Hypothalamus (tissue), 51 donors: Measurements from ENCODE around the gene USP49.
"Not testable (repeated sequence)": the region's sequence is repeated elsewhere in the genome, so short reads cannot be mapped to it uniquely, and the experiment has no call there.

Experiments
- DNase-seq, 51 donors: peaks; one replicate each; lab custom pipeline; 2025; lab: John Stamatoyannopoulos, UW

The USP49 gene

DNA sequence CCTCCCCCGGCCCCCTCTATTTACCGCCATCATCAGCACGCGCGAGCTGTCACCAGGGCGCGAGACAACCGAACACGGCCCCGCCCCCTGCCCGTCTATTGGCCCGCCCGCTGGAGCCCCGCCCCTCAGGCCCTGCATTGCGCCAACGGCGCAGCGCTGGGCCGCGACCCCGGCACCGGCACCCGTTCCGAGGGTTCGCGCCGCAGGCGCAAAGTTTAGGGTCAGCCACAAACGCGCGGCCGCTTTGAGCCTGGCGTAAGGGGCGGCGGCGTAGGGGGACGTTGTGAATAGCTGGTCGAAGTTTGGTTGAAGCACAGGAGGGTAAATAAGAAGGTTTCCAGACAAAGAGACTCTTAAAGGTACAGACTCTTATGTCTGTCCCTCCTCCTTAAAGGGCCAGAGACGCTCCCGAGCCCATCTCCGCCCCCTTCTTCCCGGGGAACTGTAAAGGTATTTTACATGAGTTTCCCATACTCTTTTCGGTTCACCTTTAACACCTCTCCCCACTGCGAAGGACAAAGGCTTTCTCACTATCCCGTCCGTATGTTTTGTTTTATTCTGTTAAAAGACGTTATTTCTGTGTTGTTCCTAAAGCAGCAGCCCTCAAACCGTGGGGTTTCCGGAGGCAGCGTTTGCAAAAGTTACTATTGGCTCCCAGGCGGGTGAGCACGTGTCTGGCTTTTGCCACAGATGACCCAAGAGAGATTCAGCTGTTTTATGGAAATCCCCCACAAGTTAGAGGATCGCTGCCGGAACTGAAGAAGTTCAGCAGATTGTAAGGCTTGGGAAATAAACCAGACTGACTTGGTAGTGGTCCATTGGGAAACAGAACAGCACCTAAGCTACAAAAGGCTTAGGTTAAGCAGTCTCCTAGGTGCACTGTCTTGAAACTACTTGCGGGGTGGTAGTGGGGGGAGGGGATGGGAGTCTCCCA is at the start of gene USP49:
TSS of gene USP49 (minus strand) at position 76 of the 934 bp plus-strand sequence. CDS start 88,392 bp downstream, outside the sequence.
- DNase-seq, result peak; percentile 51 to 93 (median 82)

DNA sequence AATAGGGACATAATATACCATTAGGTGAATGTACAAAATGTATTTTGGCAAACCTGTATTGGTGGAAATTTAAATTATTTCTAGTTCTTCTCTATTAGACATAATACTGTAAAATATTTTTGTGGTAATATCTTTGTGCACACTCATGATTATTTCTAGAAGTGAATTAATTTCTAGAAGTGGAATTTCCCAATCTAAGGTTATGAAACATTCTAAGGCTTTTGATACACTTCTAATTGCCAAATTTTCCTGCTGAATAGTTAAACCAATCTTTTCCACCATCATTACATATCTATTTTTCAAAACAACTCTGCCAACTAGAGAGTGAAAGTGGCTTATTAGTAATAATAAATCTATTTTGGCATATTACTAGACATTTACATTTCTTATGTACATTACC is 48.3 kb upstream of the USP49 start:
- no peak for DNase-seq

GRCh38 chr6:41942882-41943281 is 47.7 kb upstream of the USP49 start:
- not testable (repeated sequence) for DNase-seq

DNA sequence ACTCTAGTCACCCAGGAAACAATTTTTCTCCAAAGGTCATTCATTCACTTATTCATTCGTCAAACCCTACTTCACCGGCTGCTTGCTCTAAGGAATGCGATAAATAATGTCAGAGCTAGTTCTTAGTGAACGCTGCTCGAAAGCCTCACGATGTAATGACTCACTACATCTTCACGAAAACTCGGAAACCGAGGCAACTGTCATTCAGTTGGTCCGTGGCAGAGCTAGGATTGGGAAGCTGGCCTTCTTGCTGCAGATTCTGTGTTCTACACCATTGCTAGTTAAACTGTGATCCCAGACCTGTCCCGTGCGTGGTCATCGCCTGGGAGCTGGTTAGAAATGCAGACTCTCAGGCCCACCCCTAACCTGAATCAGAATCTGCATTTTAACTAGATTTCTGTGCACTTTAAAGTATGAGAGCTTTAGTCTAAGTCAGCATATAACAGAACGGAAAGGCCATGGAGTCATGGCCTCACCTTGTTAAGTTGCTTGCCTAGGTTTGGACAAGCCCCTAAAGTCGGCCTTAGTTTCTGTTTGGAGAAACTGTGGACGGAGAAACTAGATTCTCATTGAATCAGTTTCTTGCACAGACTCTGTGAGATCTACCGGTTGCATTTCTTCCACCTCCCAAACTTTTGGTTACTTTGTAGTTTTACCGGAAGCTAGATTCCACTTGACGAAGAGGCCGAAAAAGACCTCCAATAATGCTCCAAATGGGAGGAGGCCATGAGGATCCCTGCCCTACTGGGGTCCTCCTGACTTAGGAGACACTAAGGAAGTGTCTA is 47.1 kb upstream of the USP49 start:
- DNase-seq, result peak in 3 of 51 donors; percentile 39 to 59 (median 42)

- peak in 50 of 51 donors; percentile 39 to 93 (median 82) for DNase-seq
Measured at GRCh38 chr6:41941280-41942066, 46.3 kb upstream of the USP49 start, which contains the start of gene CCND3. TSS of gene CCND3 (minus strand) at chr6:41941808. CDS start at chr6:41941649, 159 bp downstream.

DNA sequence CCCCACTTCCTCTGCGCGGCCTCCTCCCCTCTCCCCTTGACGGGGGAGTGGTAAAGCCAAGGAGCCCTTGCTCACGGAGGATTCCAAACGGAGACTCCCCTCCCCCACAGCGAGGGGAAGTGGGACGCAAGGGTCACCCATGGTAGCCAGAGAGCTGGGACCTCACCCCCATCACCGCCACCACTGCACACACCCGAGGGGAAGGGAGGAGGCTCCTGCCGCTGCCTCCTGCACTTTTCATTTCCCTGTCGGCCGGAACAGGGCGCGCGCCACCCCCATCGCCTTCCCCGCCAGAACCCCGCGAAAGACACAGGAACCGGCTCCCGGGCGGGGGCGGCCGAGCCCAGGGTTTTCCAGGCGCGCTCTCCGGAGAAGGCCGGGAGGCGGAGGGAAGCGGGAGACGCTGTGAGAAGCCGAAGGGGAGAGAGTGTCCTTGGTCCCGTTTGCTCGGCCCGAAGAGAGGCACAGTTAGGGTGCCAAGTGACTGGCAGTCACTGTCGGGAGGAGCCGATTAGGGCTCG is 45.6 kb upstream of the USP49 start:
- DNase-seq, result peak in 31 of 51 donors; percentile 16 to 65 (median 42)

GRCh38 chr6:41939848-41940758 is 44.9 kb upstream of the USP49 start:
- DNase-seq, result peak in 1 of 51 donors; percentile 15

GRCh38 chr6:41939176-41939847 is 44.1 kb upstream of the USP49 start:
- DNase-seq, result peak in 22 of 51 donors; percentile 1 to 45 (median 20)

DNA sequence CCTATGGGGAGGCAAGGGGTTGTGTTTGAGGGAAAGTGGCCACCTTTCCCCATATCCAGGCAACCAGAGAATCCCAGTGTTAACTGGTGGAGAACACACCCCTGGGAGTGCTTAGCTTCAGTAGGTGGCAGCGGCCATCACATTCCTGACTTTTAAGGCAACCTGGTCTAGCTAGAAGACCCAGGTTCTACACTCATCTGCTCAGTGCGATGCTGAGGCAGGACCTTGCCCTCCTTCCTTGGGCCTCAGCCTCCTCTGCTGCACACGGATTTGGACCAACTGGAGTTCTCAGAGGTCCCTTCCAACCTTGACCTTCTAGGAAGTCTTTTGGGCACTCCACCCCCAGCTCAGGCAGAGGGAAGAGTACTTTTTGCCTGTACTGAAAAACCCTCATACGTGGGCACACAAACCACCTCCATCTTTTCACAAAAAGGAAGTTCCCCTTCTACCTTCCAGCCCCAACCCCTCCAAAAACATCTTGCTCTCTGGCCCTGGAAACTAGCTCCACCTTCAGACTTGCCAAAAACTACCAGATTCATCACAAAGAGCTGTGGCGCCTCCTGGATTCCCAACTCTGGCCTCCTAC is 43.5 kb upstream of the USP49 start:
- DNase-seq, result no peak

GRCh38 chr6:41937861-41938574 is 42.8 kb upstream of the USP49 start:
- no peak for DNase-seq

DNA sequence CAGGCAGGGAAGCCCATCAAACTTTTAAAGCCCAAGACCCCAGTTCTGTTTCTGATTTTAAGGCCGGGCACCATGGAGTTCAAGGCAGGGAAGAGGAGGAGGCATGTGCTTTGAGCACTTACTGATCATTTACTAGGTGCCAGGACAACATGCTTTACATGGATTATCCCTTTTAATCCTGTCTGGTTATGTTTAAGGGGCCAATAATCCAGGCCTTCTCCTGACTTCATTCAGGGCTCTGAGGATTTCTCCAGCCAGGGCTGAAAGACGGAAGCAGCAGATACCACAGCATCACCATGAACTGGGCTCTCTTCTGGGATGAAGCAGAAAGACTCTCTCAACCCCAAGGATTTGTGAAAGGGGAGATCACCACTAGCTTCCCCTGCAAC is 42.3 kb upstream of the USP49 start:
- no peak for DNase-seq

GRCh38 chr6:41936073-41936837 is 41.1 kb upstream of the USP49 start:
- DNase-seq, result peak in 47 of 51 donors; percentile 7 to 86 (median 61)

DNA sequence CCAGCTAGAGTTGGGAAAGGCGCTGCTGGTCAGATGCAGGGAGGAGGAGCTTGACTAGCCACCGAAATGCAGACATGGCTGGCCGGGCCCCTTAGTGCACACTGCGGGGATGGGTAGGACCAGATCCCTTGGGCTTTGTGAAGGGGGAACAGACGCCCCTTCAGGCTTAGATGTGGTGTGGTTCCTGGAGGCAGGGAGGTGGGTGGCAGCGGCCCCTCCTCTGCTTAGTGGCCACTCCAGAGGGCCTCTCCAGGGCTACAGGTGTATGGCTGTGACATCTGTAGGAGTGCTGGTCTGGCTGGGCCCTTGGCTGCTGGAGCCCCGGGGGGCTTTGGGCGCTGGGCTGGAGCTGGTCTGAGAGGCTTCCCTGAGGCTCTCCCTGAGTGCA is 40.5 kb upstream of the USP49 start:
- DNase-seq, result no peak

GRCh38 chr6:41935193-41935574 is 40.0 kb upstream of the USP49 start:
- DNase-seq, result no peak

DNA sequence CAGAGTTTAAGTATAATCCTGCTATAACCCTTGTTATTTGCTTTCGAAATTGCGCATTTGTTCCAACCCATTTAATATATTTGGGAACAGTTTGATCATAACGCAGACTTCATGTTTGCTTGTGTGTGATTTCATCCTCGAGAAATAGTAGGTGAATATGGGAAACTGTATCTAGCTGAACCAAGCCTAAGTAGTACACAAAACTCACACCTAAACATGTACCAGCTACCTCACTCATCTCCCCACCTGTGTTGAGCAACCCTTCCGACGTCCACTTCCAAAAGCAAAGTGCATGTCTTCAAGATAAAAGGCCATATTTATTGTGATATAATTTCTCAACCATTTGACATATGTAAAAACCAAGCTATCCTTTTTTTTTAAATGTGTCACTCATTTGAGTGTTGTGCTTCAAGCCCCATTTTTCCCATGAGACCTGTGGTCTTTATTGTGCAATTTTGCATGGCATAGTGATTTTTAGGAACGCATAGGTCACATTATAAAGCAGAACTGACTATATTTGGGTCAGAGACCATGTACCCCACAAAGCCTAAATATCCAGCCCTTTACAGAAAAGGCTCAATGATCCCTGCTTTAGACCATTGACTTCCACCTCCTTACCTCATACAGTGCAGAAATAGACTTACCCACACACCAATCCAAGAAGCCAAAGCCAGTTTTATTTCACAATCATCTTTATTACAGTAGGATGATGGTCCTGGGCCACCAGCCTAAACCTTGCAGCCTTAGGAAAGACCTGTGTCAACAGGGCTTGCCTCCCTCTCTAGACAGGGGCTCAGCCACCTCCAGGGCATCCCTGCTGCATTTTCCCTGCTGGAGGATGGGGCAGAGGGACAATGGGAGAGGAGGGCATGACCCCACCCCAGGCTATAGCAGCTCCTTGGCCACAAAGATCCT is 39.4 kb upstream of the USP49 start:
- no peak for DNase-seq

DNA sequence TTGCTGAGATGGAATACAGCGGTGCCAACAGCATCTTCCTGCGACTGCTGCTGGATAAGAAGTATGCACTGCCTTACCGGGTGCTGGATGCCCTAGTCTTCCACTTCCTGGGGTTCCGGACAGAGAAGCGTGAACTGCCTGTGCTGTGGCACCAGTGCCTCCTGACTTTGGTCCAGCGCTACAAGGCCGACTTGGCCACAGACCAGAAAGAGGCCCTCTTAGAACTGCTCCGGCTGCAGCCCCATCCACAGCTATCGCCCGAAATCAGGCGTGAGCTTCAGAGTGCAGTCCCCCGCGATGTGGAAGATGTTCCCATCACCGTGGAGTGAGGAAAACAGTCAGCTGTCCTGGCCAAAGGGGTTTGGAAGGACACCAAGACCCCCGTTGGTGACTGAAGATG is 37.2 kb upstream of the USP49 start:
- DNase-seq, result no peak
